ENCODE results near the gene CCDC174.

Gene CCDC174

DNA sequence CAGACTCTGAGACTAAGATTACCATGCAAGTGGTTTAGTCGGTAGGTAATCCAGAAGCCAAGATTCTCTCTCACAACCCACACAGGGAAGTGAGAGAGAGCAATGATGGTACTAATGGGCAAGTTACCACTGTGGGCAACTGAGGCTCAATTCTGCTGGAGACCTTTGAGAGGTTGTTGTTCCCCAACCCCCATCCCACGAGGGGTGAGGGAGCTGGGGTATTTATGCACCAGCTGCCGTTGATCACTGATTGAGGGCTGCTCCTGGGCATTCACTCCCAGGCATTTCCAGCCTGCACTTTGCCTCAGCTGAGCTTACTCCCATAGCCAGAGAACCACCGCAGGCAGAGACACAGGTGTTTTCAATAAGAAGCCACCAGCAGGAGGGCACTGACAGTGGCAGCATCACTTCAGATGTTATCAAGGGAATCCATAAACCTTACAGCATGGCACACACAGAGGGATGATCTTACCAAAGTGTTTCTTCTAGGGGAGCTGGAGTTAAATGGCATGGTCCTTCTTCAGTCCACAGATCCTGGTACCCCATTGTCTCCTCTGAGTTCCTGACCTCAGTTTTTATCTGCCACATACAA lies 15.0 kb upstream of the CCDC174 start:
- TF ChIP-seq, protein P1, sequence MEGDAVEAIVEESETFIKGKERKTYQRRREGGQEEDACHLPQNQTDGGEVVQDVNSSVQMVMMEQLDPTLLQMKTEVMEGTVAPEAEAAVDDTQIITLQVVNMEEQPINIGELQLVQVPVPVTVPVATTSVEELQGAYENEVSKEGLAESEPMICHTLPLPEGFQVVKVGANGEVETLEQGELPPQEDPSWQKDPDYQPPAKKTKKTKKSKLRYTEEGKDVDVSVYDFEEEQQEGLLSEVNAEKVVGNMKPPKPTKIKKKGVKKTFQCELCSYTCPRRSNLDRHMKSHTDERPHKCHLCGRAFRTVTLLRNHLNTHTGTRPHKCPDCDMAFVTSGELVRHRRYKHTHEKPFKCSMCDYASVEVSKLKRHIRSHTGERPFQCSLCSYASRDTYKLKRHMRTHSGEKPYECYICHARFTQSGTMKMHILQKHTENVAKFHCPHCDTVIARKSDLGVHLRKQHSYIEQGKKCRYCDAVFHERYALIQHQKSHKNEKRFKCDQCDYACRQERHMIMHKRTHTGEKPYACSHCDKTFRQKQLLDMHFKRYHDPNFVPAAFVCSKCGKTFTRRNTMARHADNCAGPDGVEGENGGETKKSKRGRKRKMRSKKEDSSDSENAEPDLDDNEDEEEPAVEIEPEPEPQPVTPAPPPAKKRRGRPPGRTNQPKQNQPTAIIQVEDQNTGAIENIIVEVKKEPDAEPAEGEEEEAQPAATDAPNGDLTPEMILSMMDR (IDR thresholded peaks at IDR 0.05; ENCODE audit: control insufficient read depth, insufficient read depth, low read depth, low read length, missing control alignments), result no peak
- DNase-seq (ENCODE audit: low read depth), result no peak

DNA sequence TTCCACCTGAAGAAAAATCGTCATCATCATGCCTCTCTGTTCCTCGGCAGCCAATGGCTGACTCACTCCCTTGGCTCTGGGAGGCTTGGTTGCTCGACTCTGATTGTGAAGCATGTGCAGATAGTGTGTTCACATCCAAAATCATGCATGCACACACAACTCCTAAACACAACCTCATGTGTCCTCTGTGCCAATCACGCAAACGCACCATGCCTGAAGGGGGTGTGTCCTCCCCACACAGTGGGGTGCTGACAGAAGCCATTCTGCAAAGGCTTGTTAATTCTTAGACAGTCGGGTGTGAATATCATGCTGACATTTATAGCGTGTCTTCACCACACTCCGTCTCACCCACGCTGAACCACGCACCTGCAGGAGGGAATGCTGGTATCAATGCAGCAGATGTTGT lies 11.4 kb upstream of the CCDC174 start:
- TF ChIP-seq, protein P1 (IDR thresholded peaks at IDR 0.05; ENCODE audit: control insufficient read depth, insufficient read depth, low read depth, low read length, missing control alignments), result no peak
- no peak for DNase-seq (ENCODE audit: low read depth)
- no peak overlapping the region for H3K4me3 ChIP-seq (ENCODE audit: control insufficient read depth, low read depth, low read length)

More for the DNA sequence above, 15.0 kb upstream of the CCDC174 start:
- H3K4me3 ChIP-seq (ENCODE audit: control insufficient read depth, low read depth, low read length), result no peak overlapping the region

DNA sequence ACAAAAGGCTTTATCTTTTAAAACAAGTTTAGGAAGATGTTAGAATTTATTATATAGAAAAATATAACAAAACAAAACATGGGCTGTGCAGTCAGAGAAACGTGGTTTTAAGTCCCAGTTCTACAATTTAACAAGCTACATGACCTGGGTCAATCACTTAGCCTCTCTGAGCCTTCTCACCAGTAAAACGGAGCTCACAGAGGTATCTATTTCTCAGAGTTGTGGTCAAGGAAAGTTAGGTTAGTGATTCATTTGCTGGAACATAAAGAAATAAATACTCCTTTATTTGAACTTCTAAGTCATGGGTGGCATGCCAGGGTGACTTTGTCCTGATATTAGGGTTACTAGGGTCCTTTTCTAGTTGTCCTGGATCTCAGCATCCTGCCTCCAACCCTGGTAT lies 10.8 kb upstream of the CCDC174 start:
- H3K4me3 ChIP-seq (ENCODE audit: control insufficient read depth, low read depth, low read length), result no peak overlapping the region
- DNase-seq (ENCODE audit: low read depth), result no peak
- TF ChIP-seq, protein P1 (IDR thresholded peaks at IDR 0.05; ENCODE audit: control insufficient read depth, insufficient read depth, low read depth, low read length, missing control alignments), result no peak

DNA sequence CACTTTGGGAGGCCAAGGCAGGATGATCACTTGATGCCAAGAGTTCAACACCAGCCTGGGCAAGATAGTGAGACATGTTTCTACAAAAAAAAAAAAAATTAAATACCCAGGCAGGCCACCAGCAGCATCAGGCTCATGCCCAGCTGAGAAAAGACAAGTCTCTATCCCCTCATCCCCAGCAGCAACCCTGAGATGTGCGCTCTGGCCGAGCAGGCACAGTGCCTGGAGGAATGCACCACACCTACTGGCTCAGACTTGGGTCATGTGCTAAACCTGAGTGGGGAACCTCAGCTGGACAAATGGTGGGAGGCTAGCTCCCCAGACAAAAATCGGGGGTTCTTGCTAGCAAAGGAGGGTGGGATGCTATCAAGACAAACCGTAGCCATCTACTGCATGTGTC lies 10.2 kb upstream of the CCDC174 start:
- no peak for DNase-seq (ENCODE audit: low read depth)
- TF ChIP-seq, protein P1 (IDR thresholded peaks at IDR 0.05; ENCODE audit: control insufficient read depth, insufficient read depth, low read depth, low read length, missing control alignments), result no peak
- no peak overlapping the region for H3K4me3 ChIP-seq (ENCODE audit: control insufficient read depth, low read depth, low read length)

DNA sequence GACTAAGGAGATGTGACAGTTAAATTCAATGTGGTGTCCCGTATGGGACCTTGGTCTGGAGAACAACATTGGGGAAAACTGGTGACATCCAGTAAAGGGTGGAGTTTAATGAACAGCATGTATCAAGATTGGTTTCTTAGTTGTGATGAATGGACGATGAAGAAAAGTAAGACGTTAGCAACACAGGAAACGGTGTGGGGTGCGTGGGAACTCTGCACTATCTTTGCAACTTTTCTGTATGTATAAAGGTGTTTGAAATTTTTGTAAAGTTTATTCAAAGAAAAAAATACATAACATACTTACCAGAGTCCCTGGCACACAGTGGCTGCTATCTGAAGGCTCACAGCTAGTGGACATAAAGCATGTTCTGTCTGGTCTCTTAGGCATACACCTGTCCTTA lies 6.1 kb upstream of the CCDC174 start:
- no peak overlapping the region for H3K4me3 ChIP-seq (ENCODE audit: control insufficient read depth, low read depth, low read length)
- TF ChIP-seq, protein P1 (IDR thresholded peaks at IDR 0.05; ENCODE audit: control insufficient read depth, insufficient read depth, low read depth, low read length, missing control alignments), result no peak
- DNase-seq (ENCODE audit: low read depth), result no peak

DNA sequence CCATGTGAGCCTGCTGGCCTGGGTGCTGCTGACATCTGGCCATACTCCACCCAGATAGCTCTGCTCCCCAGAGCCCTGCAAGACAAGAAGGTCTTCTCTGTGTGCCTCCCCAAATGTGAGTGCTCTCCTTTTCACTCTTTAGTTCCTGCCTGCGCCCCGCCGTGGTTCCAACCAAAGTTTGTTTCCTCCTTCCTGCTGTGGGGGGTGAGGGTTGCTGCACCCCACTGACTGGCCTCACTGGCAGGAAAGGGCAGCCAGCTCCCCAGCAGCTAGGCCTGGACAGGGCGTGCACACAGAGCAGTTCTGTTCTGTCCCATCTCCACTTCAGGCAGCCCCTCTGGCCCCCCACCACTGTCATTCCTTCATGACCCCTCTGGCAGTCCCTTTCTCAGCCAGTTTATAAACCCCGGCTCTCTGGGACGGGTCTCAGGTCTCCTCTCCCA lies 5.4 kb upstream of the CCDC174 start:
- DNase-seq (ENCODE audit: low read depth), result no peak
- no peak overlapping the region for H3K4me3 ChIP-seq (ENCODE audit: control insufficient read depth, low read depth, low read length)
- TF ChIP-seq, protein P1 (IDR thresholded peaks at IDR 0.05; ENCODE audit: control insufficient read depth, insufficient read depth, low read depth, low read length, missing control alignments), result no peak
